VCaP (cell line): Measurements from ENCODE around the gene SYT9.

Experiments used
- H3K27ac ChIP-seq: fragments of 450-650 bp; 2 replicates; pipeline ENCODE4 v1.5.1; 2017
- CTCF ChIP-seq: fragments of 450-650 bp; conservative IDR thresholded peaks from 2 replicates; pipeline ENCODE4 v1.5.1; 2017; ENCODE audit warnings: mild to moderate bottlenecking, moderate library complexity

The SYT9 gene

GRCh38 chr11:7364660-7365059, 113.0 kb downstream of the SYT9 start:
- no peak overlapping the region for H3K27ac ChIP-seq
- no peak for TF ChIP-seq CTCF

GRCh38 chr11:7367803-7368202, 116.1 kb downstream of the SYT9 start:
- TF ChIP-seq CTCF, result no peak
- H3K27ac ChIP-seq, result no peak overlapping the region

- no peak overlapping the region for H3K27ac ChIP-seq
- no peak for TF ChIP-seq CTCF
Observed at GRCh38 chr11:7376386-7376785, 124.7 kb downstream of the SYT9 start.

- H3K27ac ChIP-seq, result no peak overlapping the region
- no peak for TF ChIP-seq CTCF
Observed at GRCh38 chr11:7381937-7382336, 130.2 kb downstream of the SYT9 start.

- H3K27ac ChIP-seq, result no peak overlapping the region
- no peak for TF ChIP-seq CTCF
Observed at GRCh38 chr11:7383406-7383805, 131.7 kb downstream of the SYT9 start.

- H3K27ac ChIP-seq, result no peak overlapping the region
- no peak for TF ChIP-seq CTCF
Observed at GRCh38 chr11:7384691-7385090, 133.0 kb downstream of the SYT9 start.

- no peak overlapping the region for H3K27ac ChIP-seq
- TF ChIP-seq CTCF, result no peak
Observed at GRCh38 chr11:7385532-7385931, 133.8 kb downstream of the SYT9 start.
